ENCODE results near the gene FZD7. TPM values are rescaled to one million over a fixed set of nuclear protein-coding genes. Genes with fewer than 3 reads are reported as not detected.

Gene FZD7
- total and polyA plus RNA-seq, 2 donors (not counting 1 experiment from before 2014, with no cell fraction given), result 0.67 to 2.1 TPM

GRCh38 chr2:202039278-202040078 is 5.8 kb downstream of the FZD7 start:
- no peak overlapping the region for H3K4me3 ChIP-seq (ENCODE audit: control extremely low read depth in 1 of 5, extremely low read depth in 1 of 5, insufficient read depth in 1 of 5, low read depth in 2 of 5, low read length in 4 of 5)
- H3K36me3 ChIP-seq (replicated peaks in 1 of 2; ENCODE audit: control extremely low read depth in 1 of 2, control insufficient read depth in 1 of 2, extremely low read depth in 1 of 2, insufficient read depth in 2 of 2, low read length in 1 of 2), result no peaks in the 10 kb centered on the region
- no peak overlapping the region for H3K4me2 ChIP-seq (replicated peaks; ENCODE audit: low read depth, low read length, poor library complexity, severe bottlenecking)
- no peak overlapping the region for H3K4me3 Mint-ChIP-seq
- no peak overlapping the region for H3K27ac ChIP-seq (ENCODE audit: low read length in 2 of 2)
- H3K9ac ChIP-seq (ENCODE audit: low read length), result no peak overlapping the region
- H4K20me1 ChIP-seq (ENCODE audit: control insufficient read depth, insufficient read depth, low read length, poor library complexity, severe bottlenecking), result no peaks in the 10 kb centered on the region
- no peaks in the 10 kb centered on the region for H3K79me2 ChIP-seq (ENCODE audit: control insufficient read depth, insufficient read depth, low read length)
- ATAC-seq (ENCODE audit: low read depth) (no peak), DNase-seq (no peak)
- ChIA-PET CTCF (no interaction called here), POLR2A (no interaction called here)
- WGBS (ENCODE audit: insufficient coverage), result 85% methylated on average over 10 of the region's 13 CpGs
- H3K9me3 ChIP-seq (ENCODE audit: control extremely low read depth in 1 of 3, control insufficient read depth in 2 of 3, insufficient read depth in 1 of 3, low read length in 2 of 3), result peaks cover 0 to 14% (median 0%) of the 10 kb centered on the region in 3 donors
- no peak overlapping the region for H3K27ac Mint-ChIP-seq
- peaks cover 41% of the 10 kb centered on the region for H3K27me3 Mint-ChIP-seq
- intact Hi-C loops (cut with micrococcal nuclease), result loop anchor here (10.0 kb wide), 4 partner anchors 195 to 875 kb away; partner anchors contain the start of genes BMPR2, CARF, SUMO1 and WDR12
- TF ChIP-seq CTCF (IDR thresholded peaks at IDR 0.05) (no peak), EZH2 (IDR thresholded peaks at IDR 0.05; ENCODE audit: borderline replicate concordance, insufficient read depth, low read depth, low read length, poor library complexity, severe bottlenecking) (no peak)
- no peaks in the 10 kb centered on the region for H3K9me3 Mint-ChIP-seq (ENCODE audit: insufficient read depth)
- peaks cover 0 to 52% (median 37%) of the 10 kb centered on the region in 4 experiments for H3K27me3 ChIP-seq (replicated peaks in 1 of 4; ENCODE audit: control extremely low read depth in 1 of 4, control insufficient read depth in 3 of 4, insufficient read depth in 4 of 4, low read length in 3 of 4)
- H3K4me1 Mint-ChIP-seq, result peaks cover 4% of the 10 kb centered on the region
- no peak overlapping the region for H2AFZ ChIP-seq (ENCODE audit: insufficient read depth, low read depth, low read length, poor library complexity, severe bottlenecking)
- peaks cover 13 to 17% of the 10 kb centered on the region in 2 donors for H3K4me1 ChIP-seq (ENCODE audit: control insufficient read depth in 2 of 2, insufficient read depth in 2 of 2, low read length in 2 of 2)

Measured in B cell (primary cell).